Fibroblast of pulmonary artery (primary cell): ENCODE measurements around the gene PDGFRB.

Experiments used
- DNase-seq: peaks from one replicate; pipeline ENCODE4 v3.0.0-alpha.2; 2010; ENCODE audit warnings: low read depth
- H3K4me3 ChIP-seq: replicated peaks from 2 replicates; pipeline ENCODE4 v1.5.1; 2011; ENCODE audit warnings: low read depth, mild to moderate bottlenecking, control low read depth, low read length, moderate library complexity
- CTCF ChIP-seq: IDR thresholded peaks from 2 replicates; pipeline ENCODE4 v1.5.1; 2011; ENCODE audit warnings: mild to moderate bottlenecking, control low read depth, low read length, inconsistent platforms; ENCODE audit errors: missing control alignments

PDGFRB gene

GRCh38 chr5:150196514-150196913 is 40.9 kb upstream of the PDGFRB start:
- DNase-seq = no peak
- H3K4me3 ChIP-seq = no peak overlapping the region
- no peak for TF ChIP-seq CTCF

DNA sequence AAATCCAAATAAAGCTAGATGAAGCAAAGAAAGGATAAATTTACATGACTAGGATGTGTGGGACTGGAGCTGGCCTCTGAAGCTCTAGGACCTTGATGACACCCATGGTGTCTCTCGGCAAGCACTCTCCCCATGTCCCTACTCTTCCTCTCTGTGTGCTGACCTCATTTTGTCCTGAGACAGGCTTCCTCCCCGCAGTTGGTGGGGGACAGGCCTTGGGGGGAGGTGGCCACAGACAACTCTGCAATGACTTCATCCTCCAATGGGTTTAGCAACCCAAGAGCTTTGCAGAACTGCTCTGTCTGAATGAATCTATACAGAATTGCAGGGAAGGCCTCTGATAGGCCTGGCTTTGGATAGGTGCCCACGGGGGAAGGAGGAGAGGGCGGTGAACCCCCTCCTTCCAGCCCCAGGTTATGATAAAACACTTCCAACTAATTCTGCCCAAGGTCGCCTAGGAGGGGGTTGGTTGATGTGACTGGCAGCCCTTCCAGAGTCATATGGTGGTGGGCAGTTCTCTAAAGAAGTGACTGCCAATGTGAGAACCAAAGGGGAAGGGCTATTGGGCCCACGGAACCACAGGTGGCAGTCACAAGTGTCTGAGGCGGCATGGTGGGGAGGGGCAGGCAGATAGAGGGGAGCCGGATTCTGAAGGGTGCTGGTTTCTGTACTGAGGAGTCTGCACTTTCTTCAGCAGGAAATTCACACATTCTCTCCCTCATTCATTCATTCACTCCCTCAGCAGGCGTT is 40.3 kb upstream of the PDGFRB start:
- H3K4me3 ChIP-seq = no peak overlapping the region
- DNase-seq = no peak
- TF ChIP-seq CTCF = no peak

DNA sequence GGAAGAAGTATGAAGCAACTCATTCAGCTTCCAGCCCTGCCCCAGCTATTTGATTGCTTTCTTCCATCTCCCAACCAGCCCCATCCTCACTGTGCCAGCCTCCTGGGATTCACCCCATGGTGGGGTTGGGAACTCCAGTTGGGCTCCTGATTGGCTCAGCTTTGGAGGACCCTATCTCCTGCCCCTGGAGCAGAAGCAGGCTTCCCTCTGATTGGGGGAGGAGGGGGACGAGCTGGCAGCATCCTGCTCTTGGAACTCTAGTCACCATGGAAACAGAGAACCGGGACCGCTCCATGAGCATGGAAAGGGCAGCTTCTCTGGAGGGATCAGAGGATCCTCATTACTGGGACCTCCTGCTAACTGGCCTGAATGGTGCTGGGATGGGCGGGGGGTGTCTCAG is 36.8 kb upstream of the PDGFRB start:
- no peak for TF ChIP-seq CTCF
- H3K4me3 ChIP-seq = no peak overlapping the region
- DNase-seq = no peak

DNA sequence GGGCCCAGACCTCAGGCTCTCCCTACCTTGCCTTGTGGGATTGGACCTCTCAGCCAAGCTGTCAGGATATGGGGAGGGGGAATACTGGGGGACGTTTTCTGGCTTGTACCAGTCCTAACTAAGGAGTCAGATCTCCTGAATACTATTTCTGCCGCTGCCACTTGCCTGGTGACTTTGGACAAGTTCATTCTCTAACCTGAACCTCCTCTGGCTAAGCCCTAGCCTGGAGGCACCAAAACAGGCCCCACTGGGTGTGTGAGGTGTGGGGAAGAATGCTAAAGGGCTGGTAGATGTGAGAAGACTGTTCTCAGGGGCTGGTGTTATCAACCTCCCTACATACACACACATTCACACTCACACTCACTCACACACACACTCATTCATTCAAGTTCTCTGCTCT is 35.3 kb upstream of the PDGFRB start:
- DNase-seq = no peak
- no peak for TF ChIP-seq CTCF
- H3K4me3 ChIP-seq = no peak overlapping the region

DNA sequence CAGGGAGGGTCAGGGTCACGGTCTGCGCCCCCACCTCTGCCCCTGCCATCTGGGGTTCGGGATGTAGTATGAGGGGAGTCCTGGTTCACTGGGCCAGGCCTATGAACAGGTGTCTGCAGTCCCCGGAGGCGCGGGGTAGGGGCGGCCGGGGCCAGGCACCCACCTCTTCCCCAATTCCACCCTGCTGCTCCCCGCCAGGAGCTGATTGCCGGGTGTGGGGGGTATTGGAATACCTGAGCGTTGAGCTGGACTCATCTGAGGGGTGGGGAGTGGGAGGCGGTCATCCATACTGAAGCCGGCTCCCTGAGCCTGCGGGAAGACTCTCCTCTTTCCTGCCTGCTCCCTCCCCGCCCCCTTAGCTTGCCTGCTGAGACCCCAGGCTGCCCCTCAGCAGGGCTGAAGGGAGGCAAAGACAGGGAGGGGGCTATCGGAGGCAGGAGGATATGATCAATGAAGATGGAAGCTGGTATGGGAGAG is 34.9 kb upstream of the PDGFRB start:
- DNase-seq = no peak
- TF ChIP-seq CTCF = no peak
- no peak overlapping the region for H3K4me3 ChIP-seq

DNA sequence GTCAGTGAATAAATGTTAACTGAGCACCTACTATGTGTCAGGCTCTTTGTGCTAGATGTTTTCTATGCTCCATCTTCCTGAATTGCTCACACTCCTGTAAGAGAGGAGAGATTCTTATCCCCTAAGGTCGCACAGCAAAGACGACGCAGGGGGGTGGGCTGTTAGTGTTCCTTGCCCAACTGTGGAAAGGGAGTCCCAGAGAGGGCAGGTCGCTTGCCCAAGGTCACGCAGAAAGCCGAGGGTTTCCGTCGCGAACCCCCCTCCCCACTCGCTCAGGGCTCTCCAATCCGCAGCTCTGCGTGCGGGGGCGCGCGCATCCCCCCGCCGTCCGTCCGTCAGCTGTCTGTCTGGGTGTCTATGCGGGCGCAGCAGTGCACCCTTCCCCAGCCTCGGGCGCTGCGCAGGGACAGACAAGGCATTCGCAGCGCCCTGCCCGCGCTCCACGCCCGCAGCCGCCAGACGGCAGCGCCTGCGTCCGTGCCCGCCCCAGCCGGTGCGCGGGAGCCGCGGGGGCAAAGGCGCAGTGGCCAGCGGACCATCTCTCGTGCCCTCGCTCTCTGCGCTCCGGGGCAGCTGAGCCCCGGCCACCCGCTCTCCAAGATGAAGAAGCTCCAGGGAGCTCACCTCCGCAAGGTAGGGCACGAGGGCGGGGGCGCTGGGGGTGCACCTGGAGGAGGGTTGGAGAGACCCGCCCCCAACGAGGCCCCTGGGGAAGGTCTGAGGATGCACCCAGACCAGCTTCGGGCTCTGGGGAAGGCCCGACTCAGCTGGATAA is 34.3 kb upstream of the PDGFRB start, which contains the start of gene SLC6A7:
TSS of gene SLC6A7 (plus strand) at position 335 of the 775 bp plus-strand sequence. CDS start at position 601, 266 bp downstream.
- no peak for DNase-seq
- H3K4me3 ChIP-seq = no peak within 1 kb of the TSS

More for the DNA sequence above, 34.3 kb upstream of the PDGFRB start, which contains the start of gene SLC6A7:
- TF ChIP-seq CTCF = no peak
